Psoas muscle (tissue), 7 donors: ENCODE results near the gene ARHGAP11B.
A peak's percentile ranks its signal among the peaks of the same experiment; 100 is the strongest.
"Not testable (repeated sequence)": the region's sequence is repeated elsewhere in the genome, so short reads cannot be mapped to it uniquely, and the experiment has no call there.

Source experiments
- ATAC-seq, 4 donors: fragments of 200-7000 bp; cut with Tn5 transposase; one replicate each; pipeline ENCODE4 v1.9.1; 2020; ENCODE audit warnings: moderate library complexity in 3 of 4, mild to moderate bottlenecking in 2 of 4
- DNase-seq, 2 donors: peaks; one replicate each; pipeline ENCODE4 v3.0.0-alpha.2; 2020
- H3K27ac ChIP-seq: fragments of 200-600 bp; one replicate; pipeline ENCODE4 v1.8.0; 2022
- H3K27me3 ChIP-seq, 3 donors: fragments of 200-600 bp in 1 of 3; one replicate each; pipeline versions ENCODE4 v1.6.1 to v1.8.0; 2013 to 2022; ENCODE audit warnings: low read length in 2 of 3, mild to moderate bottlenecking in 2 of 3, moderate library complexity in 1 of 3; ENCODE audit not compliant: insufficient read depth in 3 of 3
- H3K36me3 ChIP-seq, 2 donors: fragments of 200-600 bp in 1 of 2; one replicate each; pipeline versions ENCODE4 v1.6.1 to v1.8.0; 2013 to 2022; ENCODE audit warnings: low read depth in 1 of 2, mild to moderate bottlenecking in 1 of 2, moderate library complexity in 1 of 2; ENCODE audit not compliant: insufficient read depth in 1 of 2
- H3K4me1 ChIP-seq: fragments of 200-600 bp; one replicate; pipeline ENCODE4 v1.8.0; 2022
- H3K4me3 ChIP-seq: fragments of 200-600 bp; one replicate; pipeline ENCODE4 v1.8.0; 2022; ENCODE audit warnings: mild to moderate bottlenecking
- H3K9me3 ChIP-seq: fragments of 200-600 bp; one replicate; pipeline ENCODE4 v1.8.0; 2022
- WGBS, 3 donors: extraction: QIAGEN DNeasy Blood & Tissue Kit; methylation state at CpG; one replicate each; pipeline versions ENCODE4 v1.1.6 to v1.1.7; 2013; 5-methylcytosine and 5-hydroxymethylcytosine counted together
- intact Hi-C, 2 donors: fragments of 100-400 bp; cut with DNase I; formaldehyde crosslinking; loops; one replicate each; pipeline versions ENCODE4 v1.11.0 to v1.14.2; 2022
- long read RNA-seq, 2 donors: library from polyadenylated mRNA; unstranded; transcript quantifications; one replicate each; pipeline ENCODE4 v2.0.0, GENCODE V29; 2021
- donor health status: healthy with polysubstance abuse.
- donor health status: DM: no; HTN: no; CAD: no; lungs with moderate emphysema.
- donor health status: Bipolar disorder and iron deficiency.
- donor health status: healthy.
- donor health status: DM: yes; HTN: yes; CAD: no.
- donor health status: DM: no; HTN: no; CAD: no.
- donor health status: DM: yes; HTN: yes; CAD: no.

ARHGAP11B gene
- long read RNA-seq, donor 1, result 0 reads
- long read RNA-seq, donor 2, result 0 reads

DNA sequence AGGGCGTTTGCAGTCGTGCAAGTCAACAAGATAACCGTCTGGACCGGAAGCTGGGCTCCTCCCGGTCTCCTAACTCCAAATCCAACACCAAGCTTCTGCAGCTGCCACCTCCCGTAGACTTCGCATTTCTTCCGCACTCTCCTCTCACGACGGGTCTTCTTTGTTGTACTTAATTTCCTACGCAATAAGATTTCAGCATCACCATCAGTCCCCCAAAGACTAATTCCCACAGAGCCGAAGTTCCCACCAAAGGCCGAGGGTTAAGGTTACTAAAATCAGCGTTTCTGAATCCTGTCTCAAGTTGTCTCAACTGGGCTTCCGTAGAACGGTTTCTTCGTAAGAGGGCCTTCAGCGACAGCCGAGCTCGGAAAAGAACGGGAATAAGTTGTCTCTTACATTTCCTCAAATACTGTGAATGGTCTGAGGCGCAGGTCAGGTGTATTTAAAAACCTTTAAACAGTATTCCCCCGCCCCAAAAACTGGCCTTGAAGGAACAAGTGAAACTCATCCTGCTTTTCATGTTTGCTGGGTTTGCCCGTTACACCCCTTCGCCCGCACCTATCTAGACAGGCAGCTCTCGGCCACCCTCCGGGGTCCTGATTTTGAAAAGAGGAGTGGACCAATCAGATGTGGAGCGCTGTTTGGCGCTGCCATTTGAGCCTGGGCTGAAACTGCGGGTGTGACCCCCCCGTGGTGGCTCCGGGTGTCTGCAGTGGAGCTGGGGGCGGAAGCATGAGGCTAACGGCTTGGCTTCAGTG, at the start of gene ARHGAP11B:
Gene ARHGAP11B, plus strand, starts transcription at position 693 of the 758 bp plus-strand sequence.
- ATAC-seq, result peak; percentile 96 to 98 (median 98)
- peak; percentile 85 to 96 for DNase-seq
- H3K4me1 ChIP-seq, H3K27me3 ChIP-seq, H3K36me3 ChIP-seq, intact Hi-C loops, H3K9me3 ChIP-seq: not testable (repeated sequence)
- 0% methylated on average over 33 to 35 of the region's 35 CpGs for WGBS, 3 donors
- Histone ChIP-seq H3K27ac (peak within 1 kb of the TSS; percentile 80), H3K4me3 (peak within 1 kb of the TSS; percentile 65)

DNA sequence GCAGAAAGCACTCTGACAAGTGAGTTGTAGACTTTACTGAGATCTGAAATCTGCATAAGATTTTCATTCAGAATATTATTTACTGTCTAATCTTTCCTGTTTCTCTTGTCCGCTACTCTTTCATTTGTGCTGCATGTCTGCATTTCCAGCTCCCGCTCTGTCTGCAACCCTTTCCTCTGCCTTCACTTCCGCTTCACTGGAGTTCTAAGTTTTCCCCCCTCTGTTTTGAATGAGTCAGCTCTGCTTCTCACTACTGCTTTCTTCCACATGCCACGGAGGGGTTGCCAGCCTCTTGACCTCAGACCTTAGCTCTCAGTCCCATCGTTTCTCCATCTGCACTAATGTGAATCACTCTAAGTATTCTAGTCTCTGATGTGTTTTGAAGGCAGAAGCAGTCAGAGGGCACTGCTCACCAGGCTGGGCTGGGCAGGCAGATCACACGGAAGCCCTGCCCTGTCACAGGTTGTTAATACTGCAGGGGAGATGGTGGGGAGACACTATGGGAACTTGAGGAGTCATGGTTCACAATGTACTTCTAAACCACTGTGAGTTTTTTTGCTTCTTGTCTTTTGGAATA, 46.4 kb upstream of the ARHGAP11B start:
- WGBS, 3 donors, result no CpG with 5 or more reads among the region's 6 CpGs
- H3K36me3 ChIP-seq, H3K9me3 ChIP-seq, ATAC-seq, H3K27me3 ChIP-seq, H3K4me3 ChIP-seq, intact Hi-C loops, DNase-seq, H3K4me1 ChIP-seq, H3K27ac ChIP-seq: not testable (repeated sequence)

DNA sequence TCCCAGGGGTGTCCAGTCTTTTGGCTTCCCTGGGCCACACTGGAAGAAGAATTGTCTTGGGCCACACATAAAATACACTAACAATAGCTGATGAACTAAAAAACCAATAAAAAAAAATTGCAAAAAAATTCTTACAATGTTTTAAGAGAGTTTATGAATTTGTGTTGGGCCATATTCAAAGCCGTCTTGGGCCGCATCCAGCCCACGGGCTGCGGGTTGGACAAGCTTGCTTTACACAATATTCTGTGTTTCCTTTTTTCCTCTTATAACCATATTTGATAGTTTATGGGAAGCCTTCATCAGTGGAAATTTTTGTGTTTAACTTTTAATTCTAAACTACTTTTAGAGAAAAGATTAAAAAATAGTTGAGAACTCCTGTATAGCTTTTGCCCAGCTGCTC, 45.2 kb upstream of the ARHGAP11B start:
- ATAC-seq, DNase-seq, H3K36me3 ChIP-seq, H3K4me1 ChIP-seq, H3K27me3 ChIP-seq, H3K4me3 ChIP-seq, H3K9me3 ChIP-seq, H3K27ac ChIP-seq, intact Hi-C loops: not testable (repeated sequence)
- no CpG with 5 or more reads among the region's 4 CpGs for WGBS, 3 donors

DNA sequence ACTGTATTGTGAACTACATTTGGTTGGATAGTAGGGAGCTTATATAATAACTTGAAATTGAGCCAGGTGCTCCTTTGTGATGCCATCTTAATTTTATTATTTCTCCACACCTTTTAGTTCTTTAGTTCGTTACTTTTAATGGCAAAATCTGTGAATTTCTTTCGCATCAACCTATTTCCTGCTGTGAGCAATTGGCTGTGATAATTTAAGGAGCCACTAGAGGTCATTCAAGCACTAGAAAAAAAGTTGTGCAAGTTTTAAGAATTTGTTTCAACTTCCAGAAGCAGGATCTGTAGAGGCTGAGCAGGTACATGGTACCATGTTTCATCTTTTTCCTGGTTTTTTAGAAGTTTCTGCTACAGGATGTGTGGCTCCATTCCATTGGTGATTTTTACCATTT, 27.0 kb upstream of the ARHGAP11B start:
- H3K4me1 ChIP-seq, H3K9me3 ChIP-seq, DNase-seq, H3K4me3 ChIP-seq, H3K27ac ChIP-seq, H3K36me3 ChIP-seq, H3K27me3 ChIP-seq, intact Hi-C loops, ATAC-seq: not testable (repeated sequence)
- 18 to 30% (median 22%) methylated on average over 2 of the region's 2 CpGs for WGBS, 3 donors

DNA sequence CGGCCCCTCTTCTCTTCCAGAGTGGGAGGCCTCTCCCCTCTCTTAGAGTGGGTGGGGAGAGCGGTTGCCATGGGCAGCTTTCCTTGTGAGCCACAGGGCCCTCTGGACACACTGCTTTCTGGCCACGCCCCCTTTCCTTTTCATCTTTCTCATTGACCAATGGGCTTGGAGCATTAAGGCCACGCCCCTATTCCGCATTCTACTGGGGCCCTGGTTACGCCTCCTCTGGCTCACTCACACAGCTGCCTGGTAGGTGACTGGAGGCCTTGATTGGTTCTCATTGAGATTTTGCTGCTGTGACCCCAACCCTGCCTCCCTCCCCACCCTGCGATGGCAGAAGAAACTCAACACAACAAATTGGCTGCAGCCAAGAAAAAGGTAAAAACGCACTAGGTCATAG, 22.1 kb upstream of the ARHGAP11B start, which contains the start of gene GOLGA8H:
Gene GOLGA8H, plus strand, starts transcription at position 233 of the 400 bp plus-strand sequence. Its CDS starts 98 bp downstream, at position 331.
- H3K36me3 ChIP-seq, H3K27ac ChIP-seq, DNase-seq, H3K4me1 ChIP-seq, H3K4me3 ChIP-seq, H3K27me3 ChIP-seq, intact Hi-C loops, ATAC-seq, H3K9me3 ChIP-seq: not testable (repeated sequence)
- WGBS, 3 donors, result 88 to 100% (median 98%) methylated on average over 2 to 6 of the region's 8 CpGs

DNA sequence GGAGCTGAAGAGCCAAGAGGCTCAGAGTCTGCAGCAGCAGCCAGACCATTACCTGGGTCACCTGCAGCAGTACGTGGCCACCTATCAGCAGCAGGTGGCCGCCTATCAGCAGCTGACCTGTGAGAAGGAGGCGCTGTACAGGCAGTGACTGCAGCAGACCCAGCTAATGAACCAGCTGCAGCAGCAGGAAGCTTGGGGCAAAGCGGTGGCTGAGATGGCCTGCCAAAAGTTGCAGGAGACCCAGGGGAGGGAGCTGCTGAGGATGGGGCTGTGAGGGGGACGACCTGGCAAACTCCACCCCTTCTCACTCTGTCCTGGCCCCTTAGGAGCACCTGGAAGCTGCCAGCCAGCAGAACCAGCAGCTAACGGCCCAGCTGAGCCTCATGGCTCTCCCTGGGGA, 13.7 kb upstream of the ARHGAP11B start:
- H3K27ac ChIP-seq, ATAC-seq, H3K27me3 ChIP-seq, DNase-seq, H3K36me3 ChIP-seq, H3K4me3 ChIP-seq, intact Hi-C loops, H3K9me3 ChIP-seq, H3K4me1 ChIP-seq: not testable (repeated sequence)
- WGBS, 3 donors, result no CpG with 5 or more reads among the region's 6 CpGs

DNA sequence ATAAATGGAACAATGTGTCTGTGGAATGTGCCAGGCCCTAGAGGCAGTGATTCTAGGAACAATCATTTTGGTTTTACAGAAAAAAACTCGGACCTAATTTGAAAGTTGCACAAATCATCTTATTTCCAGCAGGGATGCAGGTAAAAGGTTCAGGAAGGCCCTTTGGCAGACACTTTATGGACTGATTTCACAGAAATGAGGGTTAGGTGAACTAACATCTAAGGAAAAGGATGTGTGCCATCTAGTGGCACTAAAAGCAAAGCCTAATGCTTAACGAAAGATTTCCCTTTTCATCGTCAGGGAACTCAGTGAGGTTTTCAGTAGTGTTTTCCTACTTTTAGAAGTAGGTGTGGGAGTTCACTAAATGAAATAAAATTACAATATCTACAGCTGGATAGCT, 4.6 kb upstream of the ARHGAP11B start:
- H3K4me3 ChIP-seq, H3K27ac ChIP-seq, DNase-seq, intact Hi-C loops, H3K36me3 ChIP-seq, H3K9me3 ChIP-seq, ATAC-seq, H3K4me1 ChIP-seq, H3K27me3 ChIP-seq: not testable (repeated sequence)
- WGBS, 3 donors, result 6 to 15% (median 6%) methylated on average over 2 of the region's 3 CpGs

DNA sequence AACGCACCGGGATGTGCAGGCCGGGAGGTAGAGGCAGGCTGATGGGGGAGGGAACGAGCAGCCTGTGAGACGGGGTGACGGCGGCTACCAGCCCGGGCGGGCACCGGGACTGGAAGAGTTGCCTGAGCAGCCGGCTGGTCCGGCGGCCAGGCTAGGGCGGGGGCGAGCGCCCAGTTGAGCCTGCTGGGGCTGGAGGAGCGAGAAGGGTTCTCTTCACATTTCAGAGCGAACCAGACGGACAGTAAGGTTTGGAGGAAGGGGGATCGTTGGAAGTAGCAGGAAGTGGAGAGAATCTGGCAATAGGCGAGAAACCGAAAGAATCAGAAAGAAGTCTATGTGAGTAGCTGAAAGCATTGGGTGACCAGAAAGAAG, 252 bp downstream of the ARHGAP11B start:
- H3K36me3 ChIP-seq, DNase-seq, H3K27me3 ChIP-seq, ATAC-seq, intact Hi-C loops, H3K9me3 ChIP-seq, H3K4me1 ChIP-seq, H3K27ac ChIP-seq: not testable (repeated sequence)
- 0 to 1% (median 1%) methylated on average over 9 to 12 of the region's 22 CpGs for WGBS, 3 donors
- H3K4me3 ChIP-seq, result peak overlapping the region; percentile 65

DNA sequence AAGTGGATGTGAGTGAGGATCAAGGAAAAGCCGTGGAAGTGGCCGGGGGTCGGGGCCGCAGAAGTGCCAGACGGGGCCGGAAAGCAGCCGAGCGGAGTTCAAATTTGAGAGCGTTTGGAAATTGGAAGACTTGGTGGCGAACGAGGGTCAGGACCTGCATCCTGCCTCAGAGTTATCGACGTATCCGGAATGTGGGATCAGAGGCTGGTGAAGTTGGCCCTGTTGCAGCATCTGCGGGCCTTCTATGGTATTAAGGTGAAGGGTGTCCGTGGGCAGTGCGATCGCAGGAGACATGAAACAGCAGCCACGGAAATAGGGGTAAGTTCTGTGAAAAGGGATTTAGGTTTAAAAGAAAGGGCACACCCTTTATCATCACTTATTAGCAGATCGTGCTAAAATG, 704 bp downstream of the ARHGAP11B start:
- H3K4me1 ChIP-seq, ATAC-seq, DNase-seq, H3K36me3 ChIP-seq, H3K27ac ChIP-seq, H3K9me3 ChIP-seq, intact Hi-C loops, H3K27me3 ChIP-seq: not testable (repeated sequence)
- WGBS, 3 donors, result 0 to 1% (median 0%) methylated on average over 9 to 13 of the region's 20 CpGs
- peak overlapping the region; percentile 65 for H3K4me3 ChIP-seq
